GM10847 (cell line): ENCODE results near the gene CLDN7.
A peak's percentile ranks its signal among the peaks of the same experiment; 100 is the strongest.

Experiments
- POLR2A ChIP-seq: IDR thresholded peaks from 2 replicates; pipeline ENCODE4 v1.6.1; 2011; ENCODE audit not compliant: insufficient read length; ENCODE audit errors: extremely low read depth

CLDN7 gene

GRCh38 chr17:7262935-7263800 lies 890 bp upstream of the CLDN7 start:
- TF ChIP-seq POLR2A: no peak

DNA sequence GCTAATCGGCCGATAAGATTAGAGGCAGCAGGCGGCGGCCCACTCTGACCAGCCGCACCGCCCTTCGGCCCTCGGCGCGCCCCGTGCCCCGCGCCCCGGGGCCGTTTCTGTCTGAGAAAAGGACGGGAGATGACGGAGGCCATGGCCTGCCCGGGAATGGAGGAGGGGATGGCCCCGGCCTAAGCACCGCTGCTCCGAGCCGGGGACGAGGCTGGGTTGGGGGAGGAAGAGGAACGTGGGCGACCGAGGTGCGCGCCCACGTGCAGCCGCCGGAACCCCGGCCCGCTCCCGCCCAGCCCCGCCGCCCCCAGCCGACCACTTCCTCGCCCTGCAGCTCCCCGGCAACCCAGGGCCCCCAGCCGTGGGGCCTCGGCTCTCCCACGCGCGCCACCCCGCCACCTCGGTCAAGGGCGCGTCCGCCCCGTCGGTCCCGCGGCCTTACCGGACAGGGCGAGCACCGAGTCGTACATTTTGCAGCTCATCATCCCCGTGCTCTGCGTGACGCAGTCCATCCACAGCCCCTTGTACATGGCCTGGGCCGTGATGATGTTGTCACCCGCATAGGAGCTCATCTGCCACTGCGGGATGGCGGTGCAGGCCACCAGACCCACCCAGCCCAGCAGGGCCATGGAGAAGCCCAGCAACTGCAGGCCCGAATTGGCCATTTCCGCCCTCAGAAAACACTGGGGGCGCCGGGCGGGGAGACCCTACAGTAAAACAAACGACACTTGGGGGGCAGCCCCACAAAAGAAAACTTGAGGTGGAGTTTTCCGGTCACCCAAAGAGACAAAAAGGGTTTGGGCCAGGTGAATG lies 693 bp downstream of the CLDN7 start:
- no peak for TF ChIP-seq POLR2A

- TF ChIP-seq POLR2A: no peak
Observed at GRCh38 chr17:7260651-7261378, 1.5 kb downstream of the CLDN7 start.

GRCh38 chr17:7260151-7260550 lies 2.1 kb downstream of the CLDN7 start:
- no peak for TF ChIP-seq POLR2A

DNA sequence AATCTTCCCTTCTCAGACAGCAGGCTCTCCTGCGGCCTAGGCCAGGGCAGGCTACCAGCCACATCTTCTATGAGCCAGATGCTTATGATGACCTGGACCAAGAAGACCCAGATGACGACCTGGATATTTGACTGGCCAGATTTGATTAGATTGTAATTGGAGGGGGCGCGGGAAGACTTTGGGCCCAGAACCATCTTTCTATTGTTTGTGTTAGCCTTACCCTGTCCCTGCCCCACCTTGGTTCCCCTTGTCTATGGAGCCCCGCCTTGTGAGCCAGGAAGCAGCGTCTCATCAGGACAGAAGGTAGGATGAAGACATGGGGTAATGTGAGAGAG lies 2.8 kb downstream of the CLDN7 start:
- TF ChIP-seq POLR2A: no peak

DNA sequence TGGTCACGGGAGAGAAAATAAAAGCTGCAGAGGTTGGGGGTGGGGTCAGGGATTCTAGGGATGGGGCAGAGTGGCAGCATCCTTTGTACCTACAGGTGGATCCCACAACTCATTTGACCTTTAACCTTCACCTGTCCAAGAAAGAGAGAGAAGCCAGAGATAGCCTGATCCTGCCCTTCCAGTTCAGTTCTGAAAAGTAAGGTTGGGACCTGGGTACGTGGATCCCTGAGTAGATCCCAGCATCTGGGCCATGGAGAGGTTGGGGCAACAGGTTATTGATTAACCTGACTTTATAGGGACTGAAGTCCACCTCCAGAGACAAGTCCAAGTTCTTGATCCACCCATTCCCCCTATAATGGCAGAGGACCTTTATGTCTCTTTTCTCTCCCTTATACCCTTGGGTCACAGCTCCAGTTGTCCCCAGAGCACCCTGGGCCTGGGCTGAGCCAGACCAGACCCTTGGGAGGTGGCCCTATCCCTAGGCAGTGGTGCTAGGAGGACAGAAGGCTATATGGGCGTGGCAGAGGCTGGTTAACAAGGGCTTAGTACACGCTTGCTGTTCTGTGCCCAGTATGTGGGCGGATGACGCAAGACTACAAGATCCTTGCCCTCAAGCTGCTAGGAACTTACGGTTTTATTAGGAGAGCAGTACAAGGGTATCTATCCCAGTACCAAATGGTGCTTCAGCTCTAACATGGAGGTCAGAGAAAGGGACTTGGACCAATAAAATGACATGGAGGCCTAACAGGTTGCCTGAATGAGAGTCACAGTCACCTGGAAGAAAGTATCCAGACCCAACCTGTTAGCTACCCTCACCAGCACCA lies 3.3 kb downstream of the CLDN7 start:
- TF ChIP-seq POLR2A: no peak

DNA sequence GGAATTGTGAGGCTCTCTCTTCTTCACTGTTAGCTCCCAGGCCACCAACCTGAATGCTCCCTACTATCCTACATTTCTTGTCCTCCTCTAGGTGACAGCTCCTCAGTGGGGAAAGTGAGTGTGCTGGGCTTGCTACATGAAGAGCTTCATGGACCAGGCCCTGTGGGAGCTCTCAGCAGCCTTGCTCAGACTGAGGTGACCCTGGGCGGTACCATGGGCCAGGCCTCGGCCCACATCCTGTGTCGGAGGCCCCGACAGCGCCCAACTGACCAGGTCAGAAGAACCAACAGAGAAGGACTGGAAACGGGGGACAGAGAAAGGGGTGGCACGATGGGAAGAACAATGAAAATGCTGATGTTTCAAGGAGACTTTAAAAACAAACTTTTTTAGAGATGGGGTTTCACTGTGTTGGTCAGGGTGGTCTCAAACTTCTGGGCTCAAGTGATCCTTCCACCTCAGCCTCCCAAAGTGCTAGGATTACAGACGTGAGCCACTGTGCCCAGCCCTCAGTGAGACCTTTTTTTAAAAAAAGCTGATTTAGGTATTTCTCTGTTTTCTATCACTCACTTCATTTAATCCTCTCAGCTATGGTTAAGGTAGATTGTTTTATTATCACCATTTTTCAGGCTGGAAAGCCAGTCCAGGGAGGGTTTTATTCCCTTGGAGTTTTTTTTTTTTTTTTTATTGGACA lies 5.4 kb downstream of the CLDN7 start:
- no peak for TF ChIP-seq POLR2A

GRCh38 chr17:7254511-7254910 lies 7.8 kb downstream of the CLDN7 start:
- TF ChIP-seq POLR2A: no peak

- TF ChIP-seq POLR2A: no peak
Observed at GRCh38 chr17:7253082-7253481, 9.2 kb downstream of the CLDN7 start.

- peak; percentile 88 for TF ChIP-seq POLR2A
Observed at GRCh38 chr17:7252176-7253043, 9.9 kb downstream of the CLDN7 start, which contains the start of gene ELP5. Gene ELP5 (plus strand): TSS chr17:7252215. CDS start chr17:7252551, 336 bp downstream.

- TF ChIP-seq POLR2A: no peak
Observed at GRCh38 chr17:7251661-7252175, 10.6 kb downstream of the CLDN7 start, which contains the start of gene CTDNEP1. Gene CTDNEP1 (minus strand): TSS chr17:7251734. CDS start chr17:7251296, 438 bp downstream.

DNA sequence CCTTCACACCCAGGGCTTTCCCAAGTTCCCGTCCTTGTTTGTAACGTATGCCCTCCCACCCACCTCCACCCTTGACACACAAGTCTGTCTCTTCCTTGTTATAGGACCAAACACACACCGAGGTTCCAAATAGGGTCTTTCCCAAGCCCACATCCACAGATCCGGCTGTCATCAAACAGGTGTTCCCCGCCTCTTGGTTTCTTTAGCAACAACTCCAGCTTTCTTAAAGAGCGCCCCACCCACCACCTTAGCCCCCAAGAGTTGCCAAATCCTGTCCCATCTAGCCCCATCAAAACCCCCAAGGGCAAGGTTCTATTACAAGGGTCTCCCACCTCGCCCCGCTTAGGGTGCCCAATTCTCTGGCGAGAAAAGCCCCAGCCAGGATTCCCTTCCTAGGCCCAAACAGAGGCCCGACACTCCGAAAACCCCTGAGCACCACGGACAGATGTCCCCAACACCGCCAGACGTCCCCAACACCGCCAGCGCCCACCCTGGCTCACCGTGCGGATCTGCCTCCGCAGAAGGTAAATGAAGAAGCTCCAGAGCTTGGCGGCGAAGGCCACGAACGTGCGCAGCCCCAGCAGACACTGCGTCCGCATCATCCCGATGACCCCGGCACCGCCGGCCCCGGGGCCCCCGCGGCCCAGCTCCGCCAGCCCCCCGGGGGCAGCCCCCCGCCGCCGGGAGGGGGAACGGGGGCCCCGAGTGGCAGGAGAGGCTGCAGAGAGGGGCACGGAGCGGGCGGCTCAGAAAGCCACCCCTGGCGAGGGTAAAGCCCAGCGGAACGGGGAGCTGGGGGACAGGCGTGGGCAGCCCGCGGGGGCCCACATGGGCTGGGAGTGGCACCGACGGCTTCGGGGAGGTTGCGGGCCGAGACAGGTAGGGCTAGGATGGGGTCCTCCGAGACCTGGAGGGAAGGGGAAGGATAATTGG lies 11.3 kb downstream of the CLDN7 start:
- no peak for TF ChIP-seq POLR2A

DNA sequence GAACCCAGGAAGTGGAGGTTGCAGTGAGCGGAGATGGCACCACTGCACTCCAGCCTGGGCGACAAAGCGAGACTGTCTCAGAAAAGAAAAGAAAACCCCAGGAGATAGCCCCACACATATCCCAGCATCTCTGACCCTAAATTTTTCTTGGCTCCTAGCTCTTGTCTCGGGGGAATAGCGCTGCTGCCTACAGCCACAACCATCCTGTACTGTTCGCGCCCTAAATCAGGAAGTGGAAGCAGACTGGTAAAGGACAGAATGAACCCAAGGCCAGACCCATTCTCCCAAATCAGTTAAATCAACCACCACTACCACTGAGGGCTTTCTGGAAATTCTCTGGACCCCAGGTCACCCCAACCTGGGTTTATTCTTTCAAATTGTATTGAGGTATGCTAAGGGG lies 12.4 kb downstream of the CLDN7 start:
- no peak for TF ChIP-seq POLR2A
